ENCODE measurements around the gene APLN.

The APLN gene
- total RNA-seq = 0 reads per million in 3 donors

DNA sequence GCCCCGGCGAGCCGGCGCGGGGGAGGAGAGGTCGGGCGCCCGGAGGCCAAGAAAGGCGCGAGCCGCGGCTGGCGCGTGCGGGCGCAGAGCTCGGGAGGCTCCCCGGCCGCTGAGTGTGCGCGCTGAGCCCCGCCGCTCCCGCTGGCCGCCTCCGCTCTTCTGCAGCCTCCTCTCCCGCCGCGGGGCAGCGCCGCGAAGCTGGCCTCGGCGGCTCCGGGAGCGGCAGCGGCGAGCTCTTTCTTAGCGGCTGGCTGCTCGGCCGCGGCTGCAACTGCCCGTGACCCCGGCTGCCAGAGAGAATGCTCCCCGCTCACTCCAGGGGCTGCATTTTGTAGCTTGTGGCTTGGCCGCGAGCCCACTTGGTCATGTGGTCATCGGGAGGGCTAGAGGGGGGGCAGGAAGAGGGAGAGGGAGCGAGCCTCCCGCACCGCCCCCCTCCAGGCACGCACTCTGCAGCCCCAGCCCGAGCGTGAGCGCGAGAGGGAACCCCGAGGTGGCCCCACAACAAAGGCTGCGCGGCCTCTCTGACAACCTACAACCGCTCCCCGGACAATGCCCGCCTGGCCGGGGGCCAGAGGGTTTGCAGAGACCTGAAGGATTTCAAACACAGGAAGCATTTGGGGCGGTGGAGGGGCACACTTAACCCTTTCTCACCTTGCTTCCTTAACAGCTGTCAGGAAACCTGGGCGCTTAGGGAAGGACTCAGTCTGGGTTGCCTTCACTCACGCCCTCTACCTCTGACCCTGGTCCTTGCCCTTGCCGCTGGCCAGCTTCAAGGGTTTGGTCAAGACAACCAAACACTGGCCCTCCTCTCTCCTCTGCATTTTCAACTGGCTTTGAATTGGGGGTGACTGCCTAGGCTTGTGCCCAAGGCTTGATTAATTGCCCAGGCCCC is at the start of gene APLN:
Gene APLN (minus strand): TSS at position 305 of the 895 bp plus-strand sequence. CDS start 326 bp downstream, outside the sequence.
- H3K27me3 ChIP-seq (replicated peaks; ENCODE audit: control insufficient read depth, insufficient read depth, low read length, poor library complexity, severe bottlenecking) = peaks cover 3% of the 10 kb centered on the region
- H3K4me3 ChIP-seq (ENCODE audit: insufficient read depth, low read depth, low read length, poor library complexity, severe bottlenecking) = peak within 1 kb of the TSS; percentile 35
- DNase-seq = no peak
- no peaks in the 10 kb centered on the region for H3K36me3 ChIP-seq (ENCODE audit: control insufficient read depth, insufficient read depth, low read length)
- no peaks in the 10 kb centered on the region for H3K9me3 ChIP-seq (ENCODE audit: control insufficient read depth, low read length)
- H3K4me1 ChIP-seq (ENCODE audit: control insufficient read depth, insufficient read depth, low read length, poor library complexity, severe bottlenecking) = peaks cover 5% of the 10 kb centered on the region
- no peak within 1 kb of the TSS for H3K27ac ChIP-seq (ENCODE audit: insufficient read depth, low read length, poor library complexity, severe bottlenecking)

- Histone ChIP-seq H3K9me3 (ENCODE audit: control insufficient read depth, low read length) (no peaks in the 10 kb centered on the region), H3K4me3 (ENCODE audit: insufficient read depth, low read depth, low read length, poor library complexity, severe bottlenecking) (no peak overlapping the region), H3K36me3 (ENCODE audit: control insufficient read depth, insufficient read depth, low read length) (no peaks in the 10 kb centered on the region), H3K27ac (ENCODE audit: insufficient read depth, low read length, poor library complexity, severe bottlenecking) (no peak overlapping the region), H3K4me1 (ENCODE audit: control insufficient read depth, insufficient read depth, low read length, poor library complexity, severe bottlenecking) (no peaks in the 10 kb centered on the region), H3K27me3 (replicated peaks; ENCODE audit: control insufficient read depth, insufficient read depth, low read length, poor library complexity, severe bottlenecking) (no peaks in the 10 kb centered on the region)
- DNase-seq = no peak
These were observed 49.7 kb upstream of the APLN start for GRCh38 chrX:129704491-129704890.

GRCh38 chrX:129701624-129702069 is 46.9 kb upstream of the APLN start:
- Histone ChIP-seq H3K27ac (ENCODE audit: insufficient read depth, low read length, poor library complexity, severe bottlenecking) (no peak overlapping the region), H3K36me3 (ENCODE audit: control insufficient read depth, insufficient read depth, low read length) (no peaks in the 10 kb centered on the region), H3K9me3 (ENCODE audit: control insufficient read depth, low read length) (no peaks in the 10 kb centered on the region), H3K4me3 (ENCODE audit: insufficient read depth, low read depth, low read length, poor library complexity, severe bottlenecking) (no peak overlapping the region), H3K27me3 (replicated peaks; ENCODE audit: control insufficient read depth, insufficient read depth, low read length, poor library complexity, severe bottlenecking) (no peaks in the 10 kb centered on the region), H3K4me1 (ENCODE audit: control insufficient read depth, insufficient read depth, low read length, poor library complexity, severe bottlenecking) (no peaks in the 10 kb centered on the region)
- no peak for DNase-seq

- Histone ChIP-seq H3K4me3 (ENCODE audit: insufficient read depth, low read depth, low read length, poor library complexity, severe bottlenecking) (no peak overlapping the region), H3K36me3 (ENCODE audit: control insufficient read depth, insufficient read depth, low read length) (no peaks in the 10 kb centered on the region), H3K27ac (ENCODE audit: insufficient read depth, low read length, poor library complexity, severe bottlenecking) (no peak overlapping the region), H3K4me1 (ENCODE audit: control insufficient read depth, insufficient read depth, low read length, poor library complexity, severe bottlenecking) (no peaks in the 10 kb centered on the region), H3K27me3 (replicated peaks; ENCODE audit: control insufficient read depth, insufficient read depth, low read length, poor library complexity, severe bottlenecking) (no peaks in the 10 kb centered on the region), H3K9me3 (ENCODE audit: control insufficient read depth, low read length) (no peaks in the 10 kb centered on the region)
- DNase-seq = no peak
These were observed 45.8 kb upstream of the APLN start for GRCh38 chrX:129700536-129700935.

GRCh38 chrX:129698150-129698549 is 43.4 kb upstream of the APLN start:
- H3K36me3 ChIP-seq (ENCODE audit: control insufficient read depth, insufficient read depth, low read length) = no peaks in the 10 kb centered on the region
- H3K4me3 ChIP-seq (ENCODE audit: insufficient read depth, low read depth, low read length, poor library complexity, severe bottlenecking) = no peak overlapping the region
- H3K27me3 ChIP-seq (replicated peaks; ENCODE audit: control insufficient read depth, insufficient read depth, low read length, poor library complexity, severe bottlenecking) = no peaks in the 10 kb centered on the region
- no peaks in the 10 kb centered on the region for H3K9me3 ChIP-seq (ENCODE audit: control insufficient read depth, low read length)
- H3K4me1 ChIP-seq (ENCODE audit: control insufficient read depth, insufficient read depth, low read length, poor library complexity, severe bottlenecking) = no peaks in the 10 kb centered on the region
- no peak overlapping the region for H3K27ac ChIP-seq (ENCODE audit: insufficient read depth, low read length, poor library complexity, severe bottlenecking)
- no peak for DNase-seq

- H3K4me1 ChIP-seq (ENCODE audit: control insufficient read depth, insufficient read depth, low read length, poor library complexity, severe bottlenecking) = no peaks in the 10 kb centered on the region
- no peaks in the 10 kb centered on the region for H3K9me3 ChIP-seq (ENCODE audit: control insufficient read depth, low read length)
- no peak for DNase-seq
These were observed 42.6 kb upstream of the APLN start for GRCh38 chrX:129697204-129697829.

DNA sequence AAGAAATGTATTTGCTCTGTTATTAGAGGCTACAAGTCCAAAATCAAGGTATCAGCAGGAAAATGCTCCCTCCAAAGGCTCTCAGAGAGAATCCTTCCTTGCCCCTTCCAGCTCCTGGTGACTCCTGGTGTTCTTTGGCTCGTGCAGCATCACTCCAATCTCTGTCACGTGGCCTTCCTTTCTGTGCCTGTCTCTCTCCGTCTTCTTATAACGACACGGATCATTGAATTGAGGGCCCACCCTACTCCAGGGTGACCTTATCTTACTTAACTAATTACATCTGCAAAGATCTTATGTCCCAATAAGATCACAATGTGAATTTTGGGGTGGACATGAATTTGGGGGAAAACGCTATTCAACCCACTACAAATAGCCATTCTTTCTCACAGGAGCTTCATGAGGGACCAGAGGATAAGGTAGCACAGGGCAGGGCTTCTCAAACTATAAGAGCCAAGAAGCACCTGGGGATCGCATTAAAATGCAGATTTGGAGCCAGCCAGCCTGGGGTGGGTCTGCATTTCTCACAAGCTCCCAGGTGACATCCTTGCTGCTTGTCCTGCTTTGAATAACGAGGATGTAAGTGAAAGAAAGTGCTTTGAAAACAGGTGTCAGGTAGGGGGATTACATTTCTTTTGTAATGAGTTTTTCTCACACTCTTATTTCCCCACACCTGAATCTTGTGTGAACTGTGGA is 41.9 kb upstream of the APLN start:
- H3K27me3 ChIP-seq (replicated peaks; ENCODE audit: control insufficient read depth, insufficient read depth, low read length, poor library complexity, severe bottlenecking) = no peaks in the 10 kb centered on the region
- DNase-seq = no peak
- no peaks in the 10 kb centered on the region for H3K9me3 ChIP-seq (ENCODE audit: control insufficient read depth, low read length)
- H3K4me1 ChIP-seq (ENCODE audit: control insufficient read depth, insufficient read depth, low read length, poor library complexity, severe bottlenecking) = no peaks in the 10 kb centered on the region
- no peak overlapping the region for H3K27ac ChIP-seq (ENCODE audit: insufficient read depth, low read length, poor library complexity, severe bottlenecking)
- H3K4me3 ChIP-seq (ENCODE audit: insufficient read depth, low read depth, low read length, poor library complexity, severe bottlenecking) = no peak overlapping the region
- no peaks in the 10 kb centered on the region for H3K36me3 ChIP-seq (ENCODE audit: control insufficient read depth, insufficient read depth, low read length)

More at GRCh38 chrX:129697204-129697829, 42.6 kb upstream of the APLN start:
- Histone ChIP-seq H3K36me3 (ENCODE audit: control insufficient read depth, insufficient read depth, low read length) (no peaks in the 10 kb centered on the region), H3K4me3 (ENCODE audit: insufficient read depth, low read depth, low read length, poor library complexity, severe bottlenecking) (no peak overlapping the region), H3K27ac (ENCODE audit: insufficient read depth, low read length, poor library complexity, severe bottlenecking) (no peak overlapping the region), H3K27me3 (replicated peaks; ENCODE audit: control insufficient read depth, insufficient read depth, low read length, poor library complexity, severe bottlenecking) (no peaks in the 10 kb centered on the region)

DNA sequence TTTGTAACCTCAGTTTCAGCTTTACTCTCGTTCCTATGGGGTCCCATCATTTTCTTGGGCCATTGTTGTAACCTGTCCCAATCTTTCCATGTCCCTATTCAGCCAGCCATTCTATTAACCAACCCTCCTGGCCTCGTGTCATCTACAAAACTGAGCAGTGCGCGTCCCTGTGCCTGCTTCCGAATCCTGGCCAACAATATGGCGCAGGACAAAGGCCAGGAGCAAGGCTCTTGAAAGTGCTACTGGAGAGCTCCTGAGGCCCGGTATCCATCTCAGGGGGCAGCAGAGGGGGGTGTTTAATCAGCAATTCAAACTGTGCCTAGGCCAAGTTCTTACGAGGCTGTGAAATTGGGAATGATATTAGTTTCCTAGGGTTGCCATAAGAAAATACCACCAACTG is 41.2 kb upstream of the APLN start:
- Histone ChIP-seq H3K4me1 (ENCODE audit: control insufficient read depth, insufficient read depth, low read length, poor library complexity, severe bottlenecking) (no peaks in the 10 kb centered on the region), H3K27ac (ENCODE audit: insufficient read depth, low read length, poor library complexity, severe bottlenecking) (no peak overlapping the region), H3K4me3 (ENCODE audit: insufficient read depth, low read depth, low read length, poor library complexity, severe bottlenecking) (no peak overlapping the region), H3K36me3 (ENCODE audit: control insufficient read depth, insufficient read depth, low read length) (no peaks in the 10 kb centered on the region), H3K27me3 (replicated peaks; ENCODE audit: control insufficient read depth, insufficient read depth, low read length, poor library complexity, severe bottlenecking) (no peaks in the 10 kb centered on the region), H3K9me3 (ENCODE audit: control insufficient read depth, low read length) (no peaks in the 10 kb centered on the region)
- no peak for DNase-seq

- Histone ChIP-seq H3K4me1 (ENCODE audit: control insufficient read depth, insufficient read depth, low read length, poor library complexity, severe bottlenecking) (no peaks in the 10 kb centered on the region), H3K27me3 (replicated peaks; ENCODE audit: control insufficient read depth, insufficient read depth, low read length, poor library complexity, severe bottlenecking) (no peaks in the 10 kb centered on the region), H3K9me3 (ENCODE audit: control insufficient read depth, low read length) (no peaks in the 10 kb centered on the region), H3K36me3 (ENCODE audit: control insufficient read depth, insufficient read depth, low read length) (no peaks in the 10 kb centered on the region), H3K4me3 (ENCODE audit: insufficient read depth, low read depth, low read length, poor library complexity, severe bottlenecking) (no peak overlapping the region), H3K27ac (ENCODE audit: insufficient read depth, low read length, poor library complexity, severe bottlenecking) (no peak overlapping the region)
- DNase-seq = no peak
These were observed 40.8 kb upstream of the APLN start for GRCh38 chrX:129695535-129695934.

All from effector memory CD4-positive, alpha-beta T cell (primary cell).